Neural cell (in vitro differentiated cells): Measurements from ENCODE around the gene PHF21B. TPM values are rescaled to one million over a fixed set of nuclear protein-coding genes. Genes with fewer than 3 reads are reported as not detected.

Experiments
- H2AFZ ChIP-seq: fragments of 200-600, 300-800 bp; sonication (generic), shearing (Covaris generic); 2 replicates; pipeline ENCODE4 v1.6.0; 2014; ENCODE audit warnings: low read depth, mild to moderate bottlenecking, antibody characterized with exemption, low read length, moderate library complexity
- H3F3A ChIP-seq: fragments of 200-600 bp; shearing (Covaris generic); 2 replicates; pipeline ENCODE4 v1.6.1; 2016; ENCODE audit warnings: mild to moderate bottlenecking, moderate library complexity, mixed read lengths, antibody characterized with exemption, low read length; ENCODE audit not compliant: insufficient read depth, poor library complexity, severe bottlenecking
- H3K27ac ChIP-seq: fragments of 200-600, 300-800 bp; sonication (generic), shearing (Covaris generic); 2 replicates; pipeline ENCODE4 v1.5.1; 2014; ENCODE audit warnings: mild to moderate bottlenecking, low read length, moderate library complexity
- H3K27me3 ChIP-seq: fragments of 300-800, 200-600 bp; sonication (generic), shearing (Covaris generic); 2 replicates; pipeline ENCODE4 v1.6.0; 2014; ENCODE audit warnings: mild to moderate bottlenecking, low read depth, low read length, moderate library complexity; ENCODE audit not compliant: insufficient read depth
- H3K36me3 ChIP-seq: fragments of 300-800, 200-600 bp; sonication (generic), shearing (Covaris generic); 2 replicates; pipeline ENCODE4 v1.5.1; 2014; ENCODE audit warnings: mild to moderate bottlenecking, antibody characterized with exemption, low read length, moderate library complexity; ENCODE audit not compliant: insufficient read depth
- H3K4me2 ChIP-seq: fragments of 300-800, 200-600 bp; sonication (generic), shearing (Covaris generic); 2 replicates; pipeline ENCODE4 v1.6.0; 2014; ENCODE audit warnings: mild to moderate bottlenecking, low read length
- H3K4me3 ChIP-seq: fragments of 300-800, 200-600 bp; sonication (generic), shearing (Covaris generic); 2 replicates; pipeline ENCODE4 v1.5.1; 2014; ENCODE audit warnings: mild to moderate bottlenecking, low read length, moderate library complexity
- H3K79me2 ChIP-seq: fragments of 200-600 bp; shearing (Covaris generic); replicated peaks from 2 replicates; pipeline ENCODE4 v1.6.0; 2014; ENCODE audit warnings: mild to moderate bottlenecking, low read length, moderate library complexity; ENCODE audit not compliant: insufficient read depth
- H3K9ac ChIP-seq: fragments of 300-800, 200-600 bp; sonication (generic), shearing (Covaris generic); 2 replicates; pipeline ENCODE4 v1.6.1; 2016; ENCODE audit warnings: mild to moderate bottlenecking, low read length, mixed read lengths
- H3K9me2 ChIP-seq: fragments of 200-600 bp; shearing (Covaris generic); 2 replicates; pipeline ENCODE4 v1.6.1; 2016; ENCODE audit warnings: mild to moderate bottlenecking, low read length, mixed read lengths; ENCODE audit not compliant: insufficient read depth
- H3K9me3 ChIP-seq: fragments of 200-600, 300-800 bp; sonication (generic), shearing (Covaris generic); 2 replicates; pipeline ENCODE4 v1.6.1; 2016; ENCODE audit warnings: mild to moderate bottlenecking, mixed run types, low read length, moderate library complexity, mixed read lengths
- H4K20me1 ChIP-seq: fragments of 200-600 bp; shearing (Covaris generic); 2 replicates; pipeline ENCODE4 v1.6.1; 2016; ENCODE audit warnings: mild to moderate bottlenecking, mixed run types; ENCODE audit not compliant: insufficient read depth
- EP300 ChIP-seq: fragments of 450-650 bp; conservative IDR thresholded peaks from 2 replicates; pipeline ENCODE4 v1.6.1; 2014; ENCODE audit warnings: antibody characterized with exemption, mild to moderate bottlenecking, moderate library complexity; ENCODE audit not compliant: poor library complexity, severe bottlenecking
- EZH2 ChIP-seq: fragments of 200-600, 300-800 bp; shearing (Covaris generic), sonication (generic); IDR thresholded peaks from 2 replicates; pipeline ENCODE4 v1.6.1; 2014; ENCODE audit warnings: antibody characterized with exemption, low read length, borderline replicate concordance, mild to moderate bottlenecking; ENCODE audit not compliant: insufficient read depth, poor library complexity, severe bottlenecking
- MXI1 ChIP-seq: fragments of 450-650 bp; conservative IDR thresholded peaks from 2 replicates; pipeline ENCODE4 v1.6.1; 2014; ENCODE audit warnings: antibody characterized with exemption, mild to moderate bottlenecking; ENCODE audit not compliant: poor library complexity, severe bottlenecking
- POLR2AphosphoS5 ChIP-seq: IDR thresholded peaks from 2 replicates; pipeline ENCODE4 v1.6.1; 2012
- RAD21 ChIP-seq: fragments of 450-650 bp; conservative IDR thresholded peaks from 2 replicates; pipeline ENCODE4 v1.6.1; 2014; ENCODE audit warnings: antibody characterized with exemption, mild to moderate bottlenecking, moderate library complexity
- SMC3 ChIP-seq: fragments of 450-650 bp; conservative IDR thresholded peaks from 2 replicates; pipeline ENCODE4 v1.6.1; 2014; ENCODE audit warnings: antibody characterized with exemption, mild to moderate bottlenecking, moderate library complexity; ENCODE audit not compliant: poor library complexity
- TAF1 ChIP-seq: IDR thresholded peaks from 2 replicates; pipeline ENCODE4 v1.6.1; 2012; ENCODE audit warnings: low read depth
- polyA plus RNA-seq: library from polyadenylated mRNA; depleted of rRNA; stranded (reverse); fragments of >200 nt; gene quantifications from 2 replicates; pipeline ENCODE4 v1.2.3, GENCODE V29; 2014
- TF ChIP-seq, protein P1 (sequence below): fragments of 450-650 bp; IDR thresholded peaks from 2 replicates; pipeline ENCODE4 v1.5.1; 2014; ENCODE audit warnings: antibody characterized with exemption, mild to moderate bottlenecking, moderate library complexity; ENCODE audit not compliant: poor library complexity, severe bottlenecking
- TF ChIP-seq, protein P2 (sequence below): IDR thresholded peaks from 2 replicates; pipeline ENCODE4 v1.6.1; 2012; ENCODE audit warnings: borderline replicate concordance

PHF21B gene
- polyA plus RNA-seq, 1 donor from 2014 or later: 49.5 TPM

DNA sequence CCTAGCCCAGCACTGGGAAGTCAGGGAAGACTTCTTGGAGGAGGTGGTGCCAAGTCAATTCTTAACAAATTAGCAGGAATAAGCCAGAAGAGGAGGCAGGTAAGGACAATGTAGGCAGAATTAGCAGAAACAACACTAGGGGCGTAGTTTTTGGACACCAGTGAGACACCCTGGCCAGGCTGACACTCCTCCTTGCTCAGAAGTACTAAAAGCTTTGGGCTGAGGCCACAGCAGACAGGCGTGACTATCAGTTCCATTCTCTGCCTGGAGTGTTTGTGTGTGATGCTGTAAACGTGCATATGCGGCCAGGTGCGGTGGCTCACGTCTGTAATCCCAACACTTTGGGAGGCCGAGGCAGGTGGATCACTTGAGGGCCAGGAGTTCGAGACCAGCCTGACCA, 36.0 kb downstream of the PHF21B start:
- Histone ChIP-seq H3K4me3 (no peak overlapping the region), H3K9me3 (no peaks in the 10 kb centered on the region), H3K9me2 (no peaks in the 10 kb centered on the region), H3K4me2 (no peak overlapping the region), H3F3A (no peaks in the 10 kb centered on the region), H4K20me1 (no peaks in the 10 kb centered on the region), H3K36me3 (no peaks in the 10 kb centered on the region), H2AFZ (no peak overlapping the region), H3K27me3 (no peaks in the 10 kb centered on the region), H3K79me2 (peaks cover 66% of the 10 kb centered on the region), H3K27ac (no peak overlapping the region), H3K9ac (no peak overlapping the region)
- TF ChIP-seq TAF1 (no peak), EP300 (no peak), EZH2 (no peak), SMC3 (no peak), MXI1 (no peak), POLR2AphosphoS5 (no peak)
- TF ChIP-seq, protein P1, sequence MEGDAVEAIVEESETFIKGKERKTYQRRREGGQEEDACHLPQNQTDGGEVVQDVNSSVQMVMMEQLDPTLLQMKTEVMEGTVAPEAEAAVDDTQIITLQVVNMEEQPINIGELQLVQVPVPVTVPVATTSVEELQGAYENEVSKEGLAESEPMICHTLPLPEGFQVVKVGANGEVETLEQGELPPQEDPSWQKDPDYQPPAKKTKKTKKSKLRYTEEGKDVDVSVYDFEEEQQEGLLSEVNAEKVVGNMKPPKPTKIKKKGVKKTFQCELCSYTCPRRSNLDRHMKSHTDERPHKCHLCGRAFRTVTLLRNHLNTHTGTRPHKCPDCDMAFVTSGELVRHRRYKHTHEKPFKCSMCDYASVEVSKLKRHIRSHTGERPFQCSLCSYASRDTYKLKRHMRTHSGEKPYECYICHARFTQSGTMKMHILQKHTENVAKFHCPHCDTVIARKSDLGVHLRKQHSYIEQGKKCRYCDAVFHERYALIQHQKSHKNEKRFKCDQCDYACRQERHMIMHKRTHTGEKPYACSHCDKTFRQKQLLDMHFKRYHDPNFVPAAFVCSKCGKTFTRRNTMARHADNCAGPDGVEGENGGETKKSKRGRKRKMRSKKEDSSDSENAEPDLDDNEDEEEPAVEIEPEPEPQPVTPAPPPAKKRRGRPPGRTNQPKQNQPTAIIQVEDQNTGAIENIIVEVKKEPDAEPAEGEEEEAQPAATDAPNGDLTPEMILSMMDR: no peak
- TF ChIP-seq, protein P2, sequence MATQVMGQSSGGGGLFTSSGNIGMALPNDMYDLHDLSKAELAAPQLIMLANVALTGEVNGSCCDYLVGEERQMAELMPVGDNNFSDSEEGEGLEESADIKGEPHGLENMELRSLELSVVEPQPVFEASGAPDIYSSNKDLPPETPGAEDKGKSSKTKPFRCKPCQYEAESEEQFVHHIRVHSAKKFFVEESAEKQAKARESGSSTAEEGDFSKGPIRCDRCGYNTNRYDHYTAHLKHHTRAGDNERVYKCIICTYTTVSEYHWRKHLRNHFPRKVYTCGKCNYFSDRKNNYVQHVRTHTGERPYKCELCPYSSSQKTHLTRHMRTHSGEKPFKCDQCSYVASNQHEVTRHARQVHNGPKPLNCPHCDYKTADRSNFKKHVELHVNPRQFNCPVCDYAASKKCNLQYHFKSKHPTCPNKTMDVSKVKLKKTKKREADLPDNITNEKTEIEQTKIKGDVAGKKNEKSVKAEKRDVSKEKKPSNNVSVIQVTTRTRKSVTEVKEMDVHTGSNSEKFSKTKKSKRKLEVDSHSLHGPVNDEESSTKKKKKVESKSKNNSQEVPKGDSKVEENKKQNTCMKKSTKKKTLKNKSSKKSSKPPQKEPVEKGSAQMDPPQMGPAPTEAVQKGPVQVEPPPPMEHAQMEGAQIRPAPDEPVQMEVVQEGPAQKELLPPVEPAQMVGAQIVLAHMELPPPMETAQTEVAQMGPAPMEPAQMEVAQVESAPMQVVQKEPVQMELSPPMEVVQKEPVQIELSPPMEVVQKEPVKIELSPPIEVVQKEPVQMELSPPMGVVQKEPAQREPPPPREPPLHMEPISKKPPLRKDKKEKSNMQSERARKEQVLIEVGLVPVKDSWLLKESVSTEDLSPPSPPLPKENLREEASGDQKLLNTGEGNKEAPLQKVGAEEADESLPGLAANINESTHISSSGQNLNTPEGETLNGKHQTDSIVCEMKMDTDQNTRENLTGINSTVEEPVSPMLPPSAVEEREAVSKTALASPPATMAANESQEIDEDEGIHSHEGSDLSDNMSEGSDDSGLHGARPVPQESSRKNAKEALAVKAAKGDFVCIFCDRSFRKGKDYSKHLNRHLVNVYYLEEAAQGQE: no peak

DNA sequence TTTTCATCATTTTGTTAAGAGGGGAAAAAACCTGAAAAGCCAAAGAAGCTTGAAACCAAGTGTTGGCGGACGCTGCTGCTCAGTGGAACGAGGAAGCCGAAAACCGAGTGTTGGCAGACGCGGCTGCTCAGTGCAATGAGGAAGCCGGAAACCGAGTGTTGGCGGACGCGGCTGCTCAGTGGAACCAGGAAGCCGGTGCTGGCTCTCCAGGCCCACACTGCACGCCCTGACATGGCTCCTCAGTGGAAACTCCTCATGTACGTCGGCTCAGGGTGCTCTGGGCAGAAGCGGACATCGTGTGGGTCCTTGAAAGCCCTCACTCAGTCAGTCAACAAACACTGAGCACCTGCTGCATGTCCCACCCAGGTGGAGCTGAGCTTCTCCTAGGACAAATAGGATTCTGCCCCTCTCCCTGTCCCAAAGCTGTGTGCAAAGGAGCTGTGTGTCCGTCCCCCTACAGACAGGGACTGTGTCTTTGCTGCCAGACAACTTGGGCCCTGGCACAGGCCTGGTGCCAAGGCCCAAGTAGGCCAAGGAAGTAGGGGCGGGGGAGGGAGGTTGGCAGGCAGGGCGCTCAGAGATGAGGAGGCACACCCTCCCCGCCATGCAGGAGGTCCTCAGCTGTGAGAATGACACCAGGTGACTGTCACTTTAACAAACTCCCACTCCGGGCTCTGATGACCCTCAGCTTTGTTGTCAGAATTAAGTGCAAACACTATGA, 37.3 kb downstream of the PHF21B start:
- Histone ChIP-seq H3K9ac (no peak overlapping the region), H3K4me3 (no peak overlapping the region), H4K20me1 (no peaks in the 10 kb centered on the region), H3K4me2 (no peak overlapping the region), H3K27ac (no peak overlapping the region), H3K9me2 (no peaks in the 10 kb centered on the region), H3K79me2 (peaks cover 56% of the 10 kb centered on the region), H3K27me3 (no peaks in the 10 kb centered on the region), H3F3A (no peaks in the 10 kb centered on the region), H3K36me3 (no peaks in the 10 kb centered on the region), H3K9me3 (no peaks in the 10 kb centered on the region), H2AFZ (no peak overlapping the region)
- no peak for TF ChIP-seq POLR2AphosphoS5
- no peak for TF ChIP-seq RAD21
- TF ChIP-seq, protein P1: no peak
- TF ChIP-seq TAF1: no peak
- TF ChIP-seq EP300: no peak
- TF ChIP-seq, protein P2: no peak
- no peak for TF ChIP-seq EZH2
- no peak for TF ChIP-seq SMC3
- no peak for TF ChIP-seq MXI1
